ENCODE data around the gene SNAI3. TPM values are rescaled to one million over a fixed set of nuclear protein-coding genes. Genes with fewer than 3 reads are reported as not detected.

The SNAI3 gene
- total and polyA plus RNA-seq, 8 donors = 0.55 to 4.2 (median 1.5) TPM; not detected in 3

- DNase-seq = peak in 1 of 2 donors; percentile 44
- peak overlapping the region; percentile 79 to 94 (median 86) for H3K27ac ChIP-seq
- H3K9me3 ChIP-seq = no peaks in the 10 kb centered on the region
- no peaks in the 10 kb centered on the region for H3K27me3 ChIP-seq
- TF ChIP-seq CTCF (IDR thresholded peaks at IDR 0.05) (no peak), POLR2AphosphoS5 (IDR thresholded peaks at IDR 0.05) (no peak), POLR2A (IDR thresholded peaks at IDR 0.05) (no peak), EP300 (IDR thresholded peaks at IDR 0.05) (no peak)
- H3K4me1 ChIP-seq = peaks cover 28 to 78% (median 64%) of the 10 kb centered on the region in 4 donors
- H3K36me3 ChIP-seq = peaks cover 0 to 17% (median 13%) of the 10 kb centered on the region in 4 donors
- intact Hi-C loops (cut with DNase I; ENCODE audit: low total_unique reads) = no loop called here
- 22 to 31% (median 26%) methylated on average over 9 of the region's 9 CpGs for WGBS, 5 donors
- peak overlapping the region; percentile 79 to 100 (median 98) for H3K4me3 ChIP-seq
Measured at GRCh38 chr16:88705076-88705684, 18.9 kb upstream of the SNAI3 start.

GRCh38 chr16:88703486-88704309, 17.4 kb upstream of the SNAI3 start:
- TF ChIP-seq POLR2A (IDR thresholded peaks at IDR 0.05) (no peak), POLR2AphosphoS5 (IDR thresholded peaks at IDR 0.05) (peak in 2 of 3 donors; percentile 29), CTCF (IDR thresholded peaks at IDR 0.05) (no peak), EP300 (IDR thresholded peaks at IDR 0.05) (no peak)
- intact Hi-C loops (cut with DNase I; ENCODE audit: low total_unique reads) = no loop called here
- Histone ChIP-seq H3K4me1 (peaks cover 28 to 88% (median 65%) of the 10 kb centered on the region in 4 donors), H3K36me3 (peaks cover 4 to 32% (median 22%) of the 10 kb centered on the region in 4 donors), H3K27me3 (no peaks in the 10 kb centered on the region), H3K9me3 (no peaks in the 10 kb centered on the region), H3K4me3 (peak overlapping the region; percentile 5 to 99 (median 62)), H3K27ac (peak overlapping the region; percentile 29 to 94 (median 84))
- 67 to 74% (median 70%) methylated on average over 15 to 26 of the region's 26 CpGs for WGBS, 5 donors
- peak; percentile 43 to 59 for DNase-seq

- H3K36me3 ChIP-seq = peaks cover 14 to 43% (median 34%) of the 10 kb centered on the region in 4 donors
- intact Hi-C loops (cut with DNase I; ENCODE audit: low total_unique reads) = no loop called here
Measured at GRCh38 chr16:88702371-88703210, 16.3 kb upstream of the SNAI3 start.

More at GRCh38 chr16:88702371-88703210, 16.3 kb upstream of the SNAI3 start:
- H3K4me1 ChIP-seq = peaks cover 27 to 77% (median 59%) of the 10 kb centered on the region in 4 donors
- H3K27ac ChIP-seq = peak overlapping the region; percentile 29 to 94 (median 84)
- WGBS, 5 donors = 64 to 80% (median 74%) methylated on average over 24 to 31 of the region's 31 CpGs
- no peak for DNase-seq
- H3K4me3 ChIP-seq = peak overlapping the region; percentile 5 to 99 (median 62)
- TF ChIP-seq EP300 (IDR thresholded peaks at IDR 0.05) (no peak), POLR2A (IDR thresholded peaks at IDR 0.05) (no peak), POLR2AphosphoS5 (IDR thresholded peaks at IDR 0.05) (no peak), CTCF (IDR thresholded peaks at IDR 0.05) (no peak)
- H3K9me3 ChIP-seq = no peaks in the 10 kb centered on the region
- H3K27me3 ChIP-seq = no peaks in the 10 kb centered on the region

Data from stomach (tissue), 9 donors.